Measurements from ENCODE around the gene ESPNL.
"Not testable (repeated sequence)": the region's sequence is repeated elsewhere in the genome, so short reads cannot be mapped to it uniquely, and the experiment has no call there.

The ESPNL gene

DNA sequence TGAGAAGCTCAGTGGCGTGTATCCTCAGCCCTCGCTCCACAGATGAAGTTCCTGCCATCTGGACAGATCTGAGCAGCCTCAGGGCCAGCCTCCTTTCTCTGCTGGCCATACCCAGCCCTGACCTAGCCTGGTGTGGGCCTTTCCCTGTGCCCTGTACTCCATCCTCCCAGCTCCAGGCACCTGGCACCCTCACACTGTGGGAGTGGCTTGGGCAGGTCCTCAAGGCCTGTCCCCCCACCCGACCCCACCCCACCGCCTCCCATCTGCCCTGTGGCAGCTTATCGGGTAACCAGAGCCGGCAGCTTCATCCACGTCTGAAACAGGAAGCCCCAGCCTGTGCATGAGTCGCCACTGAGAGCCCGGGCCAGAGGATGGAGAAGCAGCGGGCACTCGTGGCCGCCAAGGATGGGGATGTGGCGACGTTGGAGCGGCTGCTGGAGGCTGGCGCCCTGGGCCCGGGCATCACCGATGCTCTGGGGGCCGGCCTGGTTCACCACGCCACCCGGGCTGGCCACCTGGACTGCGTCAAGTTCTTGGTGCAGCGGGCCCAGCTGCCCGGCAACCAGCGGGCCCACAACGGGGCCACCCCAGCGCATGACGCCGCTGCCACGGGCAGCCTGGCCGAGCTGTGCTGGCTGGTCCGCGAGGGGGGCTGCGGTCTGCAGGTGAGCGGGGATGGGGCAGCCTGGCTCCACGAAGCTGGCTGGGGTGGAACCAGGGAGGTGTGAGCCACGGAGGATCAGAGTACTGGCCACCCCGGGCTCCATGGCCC lies at the start of gene ESPNL:
ESPNL (plus strand) TSS at position 292 of the 772 bp plus-strand sequence; CDS start at position 372, 80 bp downstream.
- DNase-seq: peak; percentile 84

DNA sequence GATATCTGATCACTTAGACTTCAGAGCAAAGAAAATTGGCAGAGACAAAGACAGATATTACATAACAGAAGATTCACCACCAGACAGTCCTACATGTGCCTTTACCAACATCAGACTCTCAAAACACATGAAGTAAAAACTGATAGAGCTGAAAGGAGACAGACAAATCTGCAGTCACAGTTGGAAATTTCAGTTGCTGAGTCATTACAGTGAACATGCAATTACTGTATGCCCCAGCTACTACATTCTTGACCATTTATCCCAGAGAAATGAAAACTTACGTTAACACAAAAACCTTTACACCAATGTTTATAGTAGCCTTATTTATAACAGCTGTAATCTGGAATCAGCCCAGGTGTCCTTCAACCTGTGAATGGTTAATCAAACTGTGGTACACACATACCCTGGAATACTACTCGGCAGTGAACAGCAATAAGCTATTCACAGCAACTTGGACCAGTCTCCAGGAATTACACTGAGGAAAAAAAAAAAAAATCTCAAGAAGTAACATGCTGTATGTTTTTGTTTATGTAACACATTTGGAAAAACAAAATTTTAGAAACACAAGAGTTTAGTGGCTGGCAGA lies 46.9 kb upstream of the ESPNL start:
- DNase-seq: no peak

GRCh38 chr2:238055841-238056240 lies 44.3 kb upstream of the ESPNL start:
- DNase-seq: no peak

DNA sequence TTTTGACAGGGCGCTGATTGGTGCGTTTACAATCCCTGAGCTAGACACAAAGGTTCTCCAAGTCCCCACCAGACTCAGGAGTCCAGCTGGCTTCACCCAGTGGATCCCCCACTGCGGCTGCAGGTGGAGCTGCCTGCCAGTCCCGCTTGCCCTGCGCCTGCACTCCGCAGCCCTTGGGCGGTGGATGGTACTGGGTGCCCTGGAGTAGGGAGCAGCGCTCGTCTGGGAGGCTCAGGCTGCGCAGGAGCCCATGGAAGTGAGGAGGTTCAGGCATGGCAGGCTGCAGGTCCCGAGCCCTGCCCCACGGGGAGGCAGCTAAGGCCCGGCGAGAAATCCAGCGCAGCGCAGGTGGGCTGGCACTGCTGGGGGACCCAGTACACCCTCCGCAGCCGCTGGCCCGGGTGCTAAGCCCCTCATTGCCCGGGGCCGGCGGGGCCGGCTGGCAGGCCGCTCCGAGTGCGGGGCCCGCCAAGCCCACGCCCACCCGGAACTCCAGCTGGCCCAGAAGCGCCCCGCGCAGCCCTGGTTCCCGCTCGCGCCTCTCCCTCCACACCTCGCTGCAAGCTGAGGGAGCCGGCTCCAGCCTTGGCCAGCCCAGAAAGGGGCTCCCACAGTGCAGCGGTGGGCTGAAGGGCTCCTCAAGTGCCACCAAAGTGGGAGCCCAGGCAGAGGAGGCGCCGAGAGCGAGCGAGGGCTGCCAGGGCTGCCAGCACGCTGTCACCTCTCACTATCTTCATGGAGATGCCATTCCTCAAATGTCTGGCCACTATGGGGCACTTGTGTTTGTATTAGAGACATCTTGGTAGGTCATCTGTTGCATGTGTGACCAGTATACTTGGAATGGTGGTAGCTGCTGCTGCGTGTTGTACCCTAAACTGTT lies 42.2 kb upstream of the ESPNL start:
- not testable (repeated sequence) for DNase-seq

DNA sequence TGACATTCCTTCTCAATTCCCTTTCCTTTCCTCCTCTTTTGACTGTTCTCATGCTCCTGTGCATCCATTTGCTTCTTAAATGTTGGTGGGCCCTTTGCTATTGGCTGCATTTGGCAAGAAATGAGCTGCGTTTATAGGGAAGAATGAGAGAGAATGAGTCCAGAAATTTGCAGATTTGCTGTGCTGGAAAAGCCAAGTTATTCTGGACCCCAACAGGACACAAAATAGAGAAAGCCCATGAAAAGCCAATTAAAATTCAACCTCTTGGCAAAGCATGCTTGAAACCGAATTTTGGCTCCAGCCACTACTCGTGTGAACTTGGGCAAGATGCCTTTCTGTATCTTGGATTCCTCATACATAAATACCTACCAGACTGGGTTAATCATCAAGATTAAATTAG lies 40.6 kb upstream of the ESPNL start:
- DNase-seq: no peak

DNA sequence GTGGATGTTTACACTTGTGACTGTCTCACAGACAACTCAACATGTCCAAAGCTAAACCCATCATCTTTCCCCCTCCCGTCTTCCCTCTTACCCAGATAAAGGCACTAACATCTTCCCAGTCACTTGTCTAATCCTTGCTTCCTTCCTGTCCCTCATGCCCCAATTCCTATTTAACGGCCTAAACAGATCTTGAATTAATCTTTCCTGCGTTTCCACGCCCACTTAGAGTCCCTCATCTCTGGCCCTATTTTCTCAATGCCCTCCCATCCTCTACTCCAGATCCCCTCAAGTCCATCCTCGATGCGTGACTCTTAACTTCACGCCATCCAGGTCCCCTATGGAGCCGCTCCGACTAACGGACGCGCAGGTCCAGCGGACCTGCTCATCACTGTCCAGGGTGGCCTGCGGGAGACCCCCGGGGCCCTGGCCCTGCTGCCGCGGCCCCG lies 40.0 kb upstream of the ESPNL start:
- no peak for DNase-seq

DNA sequence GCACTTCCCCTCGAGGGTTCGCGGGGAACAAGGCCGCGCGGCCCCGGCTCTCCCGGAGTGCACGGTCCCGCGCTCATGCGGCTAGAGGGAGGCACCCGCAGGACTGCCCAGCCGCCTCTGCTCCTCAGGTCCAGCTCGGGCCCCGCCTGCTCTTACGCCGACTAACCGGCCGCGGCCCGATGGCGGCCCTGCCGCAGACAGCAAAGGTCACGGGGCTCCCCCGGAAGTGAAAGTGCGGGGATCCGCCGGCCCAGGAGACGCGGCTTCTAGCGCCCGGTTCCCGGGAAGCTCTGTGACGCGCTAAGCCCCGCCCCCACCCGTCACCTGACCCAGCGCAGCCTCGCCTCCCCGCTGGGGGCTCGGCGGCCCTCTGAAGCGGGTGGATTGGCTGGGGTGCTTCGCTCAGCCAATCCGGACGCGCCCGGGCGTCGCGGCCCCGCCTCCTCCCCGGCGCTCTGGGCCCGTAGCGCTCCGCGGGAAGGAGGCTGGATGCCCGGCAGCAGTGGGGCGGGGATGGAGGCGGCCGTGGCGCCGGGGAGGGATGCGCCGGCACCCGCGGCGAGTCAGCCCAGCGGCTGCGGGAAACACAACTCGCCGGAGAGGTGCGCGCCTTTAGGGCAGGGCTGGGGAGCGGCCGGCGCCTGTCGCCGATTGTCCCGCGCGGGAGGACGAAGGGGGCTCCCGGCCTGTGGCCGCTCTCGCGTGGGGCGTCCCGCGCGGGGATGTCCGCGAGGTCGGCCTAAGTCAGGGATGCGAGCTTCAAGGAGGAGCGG lies 39.4 kb upstream of the ESPNL start, which contains the start of gene SCLY:
SCLY (plus strand) TSS at position 460 of the 773 bp plus-strand sequence; CDS start at position 514, 54 bp downstream.
- peak; percentile 95 for DNase-seq

DNA sequence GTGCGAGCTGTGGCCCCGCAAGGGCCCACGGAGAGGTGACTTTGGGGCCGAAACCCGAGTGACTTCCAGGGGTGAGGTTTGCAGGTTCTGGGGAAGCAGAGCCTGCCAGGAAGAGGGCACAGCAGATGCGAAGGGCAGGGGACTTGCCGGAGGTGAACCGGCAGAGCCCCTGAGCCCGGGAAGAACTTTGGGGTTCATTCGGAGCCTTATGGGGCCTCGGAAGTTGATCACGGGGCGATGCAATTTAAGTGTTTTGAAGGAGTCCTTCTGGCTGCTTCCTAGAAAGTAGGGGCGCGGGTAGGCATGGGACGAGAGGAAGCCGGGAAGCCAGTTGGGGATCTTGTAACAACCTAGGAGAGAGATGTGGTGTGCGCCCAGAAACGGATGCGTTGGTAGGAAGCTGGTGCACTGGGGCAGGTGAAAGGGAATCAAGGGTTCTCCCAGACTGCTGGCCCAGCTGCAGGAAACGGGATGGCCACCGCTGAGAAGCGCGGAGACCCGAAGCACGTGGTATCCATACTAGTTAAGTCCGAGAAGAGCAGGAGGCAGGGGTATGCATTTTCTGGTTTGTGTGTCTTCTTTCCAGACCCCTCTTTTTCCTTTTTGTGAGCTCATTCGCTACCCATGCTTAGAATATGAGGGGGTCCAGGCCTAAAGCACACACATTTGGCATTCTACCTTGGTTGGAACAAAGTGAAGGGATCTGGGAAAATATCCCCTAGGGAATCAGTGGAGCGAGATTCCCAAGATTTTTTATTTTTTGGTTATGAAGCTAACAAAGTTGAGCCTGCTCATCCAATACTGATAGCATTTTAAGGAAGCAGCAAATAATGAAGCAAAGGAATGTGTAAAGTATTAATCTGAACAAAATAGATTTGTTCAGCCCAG lies 38.6 kb upstream of the ESPNL start:
- peak; percentile 51 for DNase-seq

DNA sequence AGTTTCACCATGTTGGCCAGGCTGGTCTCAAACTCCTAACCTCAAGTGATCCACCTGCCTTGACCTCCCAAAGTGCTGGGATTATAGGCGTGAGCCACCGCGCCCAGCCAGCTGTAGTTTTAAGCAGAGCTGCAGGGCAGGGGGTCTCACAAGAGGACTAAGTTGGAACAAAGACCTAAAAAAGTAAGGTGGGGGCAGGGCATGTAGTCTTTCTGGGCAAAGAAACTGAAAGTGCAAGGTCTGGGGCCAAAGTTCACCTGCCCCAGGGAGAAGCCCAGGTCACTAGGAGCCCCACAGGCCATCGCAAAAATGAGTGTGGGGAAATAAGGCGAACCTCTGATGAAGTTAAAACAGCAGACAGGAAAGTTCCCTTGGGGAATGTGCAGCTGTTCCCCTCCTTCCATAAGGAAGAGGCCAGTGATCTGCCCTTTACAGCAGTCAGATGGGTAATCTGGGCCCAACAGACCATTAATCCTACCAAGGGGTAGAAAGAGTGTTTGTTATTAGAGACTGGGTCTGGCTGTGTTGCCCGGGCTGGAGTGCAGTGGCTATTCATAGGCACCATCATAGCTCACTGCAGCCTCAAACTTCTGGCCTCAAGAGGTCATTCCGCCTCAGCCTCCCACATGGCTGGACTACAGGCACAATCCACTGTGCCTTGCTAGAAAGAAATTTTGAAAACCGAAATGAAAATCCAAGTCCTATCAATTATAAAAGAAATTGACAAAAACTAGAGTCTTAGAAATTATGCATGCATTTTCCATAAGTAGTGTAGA lies 36.5 kb upstream of the ESPNL start:
- DNase-seq: no peak

DNA sequence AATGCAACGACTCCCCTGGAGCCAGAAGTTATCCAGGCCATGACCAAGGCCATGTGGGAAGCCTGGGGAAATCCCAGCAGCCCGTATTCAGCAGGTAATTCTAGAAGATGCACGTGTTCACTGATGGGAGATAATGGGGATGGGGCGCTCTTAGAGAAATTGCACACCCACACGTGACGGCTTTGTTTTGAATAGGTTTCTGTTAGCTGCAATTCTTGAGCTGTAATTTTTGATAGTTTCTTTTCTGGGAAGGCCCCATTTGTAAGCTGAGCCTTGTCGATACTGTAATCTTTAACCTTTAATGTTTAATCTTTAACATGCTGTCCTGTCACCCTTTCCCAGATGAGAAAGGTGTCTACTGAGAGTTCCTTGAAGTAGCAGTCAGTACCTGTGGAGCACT lies 35.8 kb upstream of the ESPNL start:
- no peak for DNase-seq

DNA sequence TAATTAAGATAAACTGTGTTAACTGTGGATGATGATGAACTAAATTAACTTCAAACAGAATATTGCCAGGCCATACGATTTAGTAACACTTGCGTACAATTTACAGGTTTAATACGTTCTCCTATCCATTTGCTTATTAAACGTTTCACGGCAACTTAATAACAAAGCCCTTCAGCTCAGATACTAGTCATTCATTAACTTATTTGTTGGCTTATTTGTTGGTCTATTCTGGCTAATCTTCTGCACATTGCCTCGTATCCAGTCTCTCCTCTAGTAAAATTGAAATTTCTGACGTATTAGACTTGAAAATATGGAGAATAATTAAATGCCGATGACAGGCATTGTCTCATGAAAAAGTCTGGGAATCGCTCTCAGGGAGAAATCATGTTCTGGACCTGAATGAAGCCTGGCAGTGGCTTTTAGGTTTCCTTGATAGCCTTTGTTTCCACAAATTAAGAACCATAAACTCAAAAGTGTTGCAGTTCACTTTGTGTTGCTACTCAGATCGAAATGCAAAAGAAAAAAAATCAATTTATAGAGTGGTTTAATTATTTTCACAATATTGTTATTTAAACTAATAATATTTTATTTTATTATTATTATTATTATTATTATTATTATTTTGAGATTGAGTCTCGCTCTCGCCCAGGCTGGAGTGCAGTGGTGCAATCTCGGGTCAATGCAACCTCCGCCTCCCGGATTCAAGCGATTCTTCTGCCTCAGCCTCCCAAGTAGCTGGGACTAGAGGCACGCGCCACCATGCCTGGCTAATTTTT lies 34.9 kb upstream of the ESPNL start:
- DNase-seq: no peak

- DNase-seq: no peak
These were observed 33.9 kb upstream of the ESPNL start for GRCh38 chr2:238066218-238066617.

GRCh38 chr2:238066718-238067117 lies 33.4 kb upstream of the ESPNL start:
- not testable (repeated sequence) for DNase-seq

GRCh38 chr2:238067939-238068338 lies 32.2 kb upstream of the ESPNL start:
- DNase-seq: no peak

- no peak for DNase-seq
These were observed 31.0 kb upstream of the ESPNL start for GRCh38 chr2:238069021-238069709.

DNA sequence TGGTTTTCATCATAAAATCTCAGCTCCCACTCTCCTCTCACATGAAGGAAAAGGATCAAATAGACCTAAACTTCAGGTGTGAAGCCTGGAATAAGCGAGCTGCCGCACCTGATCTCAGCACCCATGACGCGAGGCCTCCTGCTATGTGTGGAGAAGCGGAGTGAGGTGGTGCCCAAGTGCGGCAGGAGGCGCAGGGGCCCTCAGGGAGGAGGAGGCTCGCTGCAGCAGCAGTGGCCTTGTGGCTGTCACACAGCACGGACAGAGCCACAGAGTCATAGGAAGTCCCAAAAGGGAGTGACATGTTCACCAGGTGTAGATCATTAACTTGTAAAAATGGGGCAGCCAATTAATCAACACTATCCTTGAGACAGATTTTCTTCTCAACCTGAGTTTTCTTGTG lies 30.3 kb upstream of the ESPNL start:
- DNase-seq: no peak

DNA sequence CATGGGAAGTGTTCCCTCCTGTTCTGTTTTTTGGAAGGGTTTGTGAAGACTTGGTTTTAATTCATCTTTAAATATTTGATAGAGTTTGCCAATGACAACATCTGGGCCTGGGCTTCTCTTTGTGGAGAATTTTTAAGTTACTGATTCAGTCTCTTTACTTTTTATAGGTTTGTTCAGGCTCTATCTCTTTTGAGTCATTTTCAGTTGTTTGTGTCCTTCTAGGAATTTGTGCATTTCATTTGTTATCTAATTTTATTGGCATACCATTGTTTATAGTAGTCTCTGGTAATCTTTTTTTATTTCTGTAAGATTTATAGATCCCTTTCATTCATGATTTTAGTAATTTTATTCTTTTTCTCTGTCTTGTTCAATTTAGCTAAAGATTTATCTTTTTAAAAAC lies 24.7 kb upstream of the ESPNL start:
- DNase-seq: no peak

DNA sequence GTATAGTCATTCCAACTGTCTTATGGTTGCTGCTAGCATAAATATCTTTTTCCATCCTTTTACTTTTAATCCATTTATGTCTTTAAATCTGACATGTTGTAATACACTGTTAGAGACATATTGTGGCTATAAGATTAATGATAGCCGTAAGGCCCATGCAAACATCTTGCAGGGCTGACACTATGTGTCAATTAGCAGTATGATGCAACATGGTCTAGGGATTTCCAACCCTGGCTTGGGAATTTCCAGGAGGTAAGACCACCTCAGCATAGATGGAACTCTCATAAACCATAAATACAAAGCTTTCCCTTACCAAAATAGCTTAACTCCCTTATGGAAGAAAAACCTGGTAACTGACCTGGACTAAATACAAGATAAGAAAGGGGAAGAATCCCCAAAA lies 22.8 kb upstream of the ESPNL start:
- DNase-seq: no peak

DNA sequence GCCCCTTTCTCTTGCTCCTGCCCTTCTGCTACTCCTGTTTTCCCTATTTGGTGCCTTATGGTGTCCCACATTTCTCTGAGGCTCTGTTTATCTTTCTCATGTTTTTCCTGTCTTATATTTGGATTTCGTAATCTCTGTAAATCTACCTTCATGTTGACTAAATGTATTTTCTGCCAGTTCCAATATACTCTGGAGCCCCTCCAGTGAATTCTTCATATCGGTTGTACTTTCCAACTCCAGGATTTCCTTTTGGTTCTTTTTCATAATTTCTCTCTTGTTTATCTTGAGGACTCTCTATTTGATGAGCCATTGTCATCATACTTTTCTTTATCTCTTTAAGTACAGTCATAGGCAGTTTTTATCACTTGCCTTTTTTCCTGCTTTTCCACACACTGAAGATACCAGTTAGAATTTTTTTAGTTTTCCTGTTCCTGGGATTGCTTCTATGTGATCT lies 20.2 kb upstream of the ESPNL start:
- no peak for DNase-seq

Data from NCI-H510A (cell line).